ENCODE data around the gene TUG1. TPM values are rescaled to one million over a fixed set of nuclear protein-coding genes. Genes with fewer than 3 reads are reported as not detected.

The TUG1 gene
- total RNA-seq, 4 donors from 2014 or later = 27.9 to 63.1 (median 41.5) TPM

DNA sequence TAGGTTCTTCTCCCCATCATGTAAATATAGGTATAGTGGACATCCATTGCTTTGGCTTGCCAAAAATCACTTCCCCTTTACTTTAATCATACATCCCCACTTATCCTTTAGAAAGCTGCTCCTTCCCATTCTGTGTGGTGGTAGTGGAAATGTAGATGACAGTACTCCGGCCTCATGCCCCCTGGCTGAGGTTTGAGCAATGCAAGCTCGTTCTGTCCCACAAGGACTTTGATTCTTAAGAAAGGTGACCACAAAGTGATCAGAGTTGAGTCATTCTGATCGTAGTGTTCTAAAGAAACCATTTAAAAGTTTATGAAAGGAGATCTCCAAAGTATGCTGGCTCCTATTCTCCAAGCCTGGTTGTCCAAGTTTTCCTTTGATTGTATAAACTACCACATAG is 10.9 kb downstream of the TUG1 start:
- no peak for TF ChIP-seq POLR2A (IDR thresholded peaks at IDR 0.05)
- TF ChIP-seq, protein P1, sequence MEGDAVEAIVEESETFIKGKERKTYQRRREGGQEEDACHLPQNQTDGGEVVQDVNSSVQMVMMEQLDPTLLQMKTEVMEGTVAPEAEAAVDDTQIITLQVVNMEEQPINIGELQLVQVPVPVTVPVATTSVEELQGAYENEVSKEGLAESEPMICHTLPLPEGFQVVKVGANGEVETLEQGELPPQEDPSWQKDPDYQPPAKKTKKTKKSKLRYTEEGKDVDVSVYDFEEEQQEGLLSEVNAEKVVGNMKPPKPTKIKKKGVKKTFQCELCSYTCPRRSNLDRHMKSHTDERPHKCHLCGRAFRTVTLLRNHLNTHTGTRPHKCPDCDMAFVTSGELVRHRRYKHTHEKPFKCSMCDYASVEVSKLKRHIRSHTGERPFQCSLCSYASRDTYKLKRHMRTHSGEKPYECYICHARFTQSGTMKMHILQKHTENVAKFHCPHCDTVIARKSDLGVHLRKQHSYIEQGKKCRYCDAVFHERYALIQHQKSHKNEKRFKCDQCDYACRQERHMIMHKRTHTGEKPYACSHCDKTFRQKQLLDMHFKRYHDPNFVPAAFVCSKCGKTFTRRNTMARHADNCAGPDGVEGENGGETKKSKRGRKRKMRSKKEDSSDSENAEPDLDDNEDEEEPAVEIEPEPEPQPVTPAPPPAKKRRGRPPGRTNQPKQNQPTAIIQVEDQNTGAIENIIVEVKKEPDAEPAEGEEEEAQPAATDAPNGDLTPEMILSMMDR (IDR thresholded peaks at IDR 0.05) = no peak
- no peak overlapping the region for H3K4me3 ChIP-seq
- H3K4me1 ChIP-seq = no peaks in the 10 kb centered on the region
- H3K36me3 ChIP-seq = peaks cover 0 to 9% (median 0%) of the 10 kb centered on the region in 3 donors
- no peak overlapping the region for H3K27ac ChIP-seq
- 73 to 84% methylated on average over 3 of the region's 3 CpGs for WGBS, 2 donors
- H3K9me3 ChIP-seq = peaks cover 0 to 64% (median 25%) of the 10 kb centered on the region in 3 donors
- DNase-seq = no peak
- H3K27me3 ChIP-seq = no peaks in the 10 kb centered on the region
- intact Hi-C loops (cut with DNase I) = no loop called here

DNA sequence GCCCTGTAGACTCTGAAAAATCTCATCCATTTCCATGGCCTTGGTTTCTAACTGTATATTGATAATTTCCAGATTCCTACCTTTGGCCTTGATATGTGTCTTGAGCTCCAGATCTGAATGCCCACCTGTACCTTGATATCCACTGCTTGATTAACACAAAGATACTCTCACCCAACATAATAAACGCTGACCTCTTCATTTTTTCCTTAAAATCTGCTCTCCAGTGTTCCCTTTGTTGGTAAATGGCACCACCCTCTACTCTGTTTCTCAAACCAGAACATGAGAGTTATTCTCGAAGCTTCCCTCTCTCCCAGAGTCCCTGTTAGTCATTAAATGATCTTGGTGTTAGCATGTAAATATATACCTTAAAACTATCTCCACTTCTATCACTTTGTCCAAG is 13.4 kb downstream of the TUG1 start:
- Histone ChIP-seq H3K9me3 (peaks cover 0 to 40% (median 5%) of the 10 kb centered on the region in 3 donors), H3K4me3 (no peak overlapping the region), H3K27me3 (no peaks in the 10 kb centered on the region), H3K4me1 (no peaks in the 10 kb centered on the region), H3K36me3 (no peaks in the 10 kb centered on the region), H3K27ac (no peak overlapping the region)
- no peak for DNase-seq
- intact Hi-C loops (cut with DNase I) = no loop called here
- no peak for TF ChIP-seq POLR2A (IDR thresholded peaks at IDR 0.05)
- TF ChIP-seq, protein P1 (IDR thresholded peaks at IDR 0.05) = no peak
- WGBS, 2 donors = 87 to 91% methylated on average over 2 of the region's 2 CpGs

DNA sequence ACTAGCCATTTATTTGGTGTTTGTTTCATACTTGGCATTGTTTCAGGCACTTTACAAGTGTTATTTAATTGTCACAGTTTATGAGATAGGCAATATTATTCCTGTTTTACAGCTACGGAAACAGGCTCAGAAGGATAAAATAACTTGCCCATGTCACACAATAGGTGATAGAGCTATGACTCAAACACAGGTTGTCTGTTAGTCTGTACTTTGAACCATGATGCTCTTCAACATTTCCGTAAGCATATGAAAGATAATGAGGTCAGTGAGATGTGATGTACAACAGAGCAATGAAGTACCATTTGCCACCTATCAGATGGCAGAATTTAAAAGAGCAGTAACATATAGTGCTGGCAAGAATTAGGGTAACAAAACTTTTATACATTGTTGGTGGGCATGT is 15.3 kb downstream of the TUG1 start:
- H3K4me1 ChIP-seq = no peaks in the 10 kb centered on the region
- no peaks in the 10 kb centered on the region for H3K27me3 ChIP-seq
- no peak for DNase-seq
- H3K36me3 ChIP-seq = no peaks in the 10 kb centered on the region
- 71 to 75% methylated on average over 2 of the region's 2 CpGs for WGBS, 2 donors
- TF ChIP-seq, protein P1 (IDR thresholded peaks at IDR 0.05) = no peak
- TF ChIP-seq POLR2A (IDR thresholded peaks at IDR 0.05) = no peak
- no peak overlapping the region for H3K4me3 ChIP-seq
- peaks cover 0 to 26% (median 0%) of the 10 kb centered on the region in 3 donors for H3K9me3 ChIP-seq
- intact Hi-C loops (cut with DNase I) = no loop called here
- H3K27ac ChIP-seq = no peak overlapping the region

DNA sequence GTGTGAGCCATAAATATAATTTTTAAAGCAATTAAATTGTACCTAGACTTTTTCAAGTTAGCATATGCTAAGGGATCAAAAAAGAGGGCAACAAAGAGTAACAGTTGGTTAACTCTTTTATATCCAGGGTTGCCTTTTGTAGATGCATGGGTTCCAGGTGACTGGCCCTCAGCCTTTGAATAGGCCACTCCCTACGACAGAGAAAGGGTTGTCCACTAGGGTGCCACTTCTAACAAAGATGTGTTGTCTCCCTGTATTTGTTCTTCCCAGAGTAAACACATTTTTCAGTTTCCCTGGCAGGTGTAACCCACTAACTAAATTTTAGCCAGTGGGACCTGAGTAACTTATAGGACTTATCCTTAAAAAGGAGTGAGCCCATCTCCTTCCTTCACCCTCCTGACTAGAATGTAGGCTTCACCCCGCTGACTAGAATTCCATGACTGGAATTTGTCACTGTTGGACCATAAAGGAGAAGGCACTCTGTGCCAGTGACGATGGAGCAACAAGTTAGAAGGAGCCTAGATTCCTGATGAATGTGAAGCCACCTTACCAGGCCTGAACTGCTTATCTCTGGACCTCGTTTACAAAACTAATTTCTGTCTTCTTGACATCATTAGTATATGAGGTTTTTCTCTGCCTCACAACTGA is 16.6 kb downstream of the TUG1 start:
- H3K27me3 ChIP-seq = no peaks in the 10 kb centered on the region
- H3K4me1 ChIP-seq = no peaks in the 10 kb centered on the region
- WGBS, 2 donors = 54 to 76% methylated on average over 4 of the region's 4 CpGs
- H3K4me3 ChIP-seq = no peak overlapping the region
- no peak overlapping the region for H3K27ac ChIP-seq
- DNase-seq = no peak
- peaks cover 0 to 16% (median 0%) of the 10 kb centered on the region in 3 donors for H3K9me3 ChIP-seq
- TF ChIP-seq, protein P1 (IDR thresholded peaks at IDR 0.05) = no peak
- TF ChIP-seq POLR2A (IDR thresholded peaks at IDR 0.05) = no peak
- H3K36me3 ChIP-seq = no peaks in the 10 kb centered on the region
- intact Hi-C loops (cut with DNase I) = no loop called here

DNA sequence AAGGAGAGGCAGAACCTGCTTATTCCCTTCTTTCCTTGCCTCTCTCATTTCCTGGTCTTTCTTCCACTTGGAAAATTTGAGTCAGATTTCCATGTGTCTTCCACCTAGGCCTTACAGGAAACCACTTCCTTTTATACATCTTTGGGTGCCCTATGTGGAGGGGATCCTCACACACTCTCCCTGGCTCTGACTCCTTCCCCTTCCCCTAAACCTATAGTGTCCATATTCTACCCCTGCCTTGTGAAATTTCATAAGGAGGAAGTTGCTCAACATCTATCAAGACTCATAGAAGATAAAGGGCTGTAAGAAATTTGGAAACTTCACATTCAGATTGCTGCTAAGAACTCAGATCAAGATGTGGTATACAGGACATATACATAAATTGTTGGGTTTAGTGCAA is 20.4 kb downstream of the TUG1 start:
- H3K9me3 ChIP-seq = peaks cover 0 to 10% (median 0%) of the 10 kb centered on the region in 3 donors
- intact Hi-C loops (cut with DNase I) = no loop called here

More for the DNA sequence above, 20.4 kb downstream of the TUG1 start:
- Histone ChIP-seq H3K4me1 (no peaks in the 10 kb centered on the region), H3K36me3 (no peaks in the 10 kb centered on the region), H3K27ac (no peak overlapping the region), H3K4me3 (no peak overlapping the region), H3K27me3 (no peaks in the 10 kb centered on the region)
- no peak for TF ChIP-seq POLR2A (IDR thresholded peaks at IDR 0.05)
- TF ChIP-seq, protein P1 (IDR thresholded peaks at IDR 0.05) = no peak
- DNase-seq = no peak
